K562 treated with DMSO at 1 percent for 12 hours (cell line): Measurements from ENCODE around the gene AP4M1. TPM values are rescaled to one million over a fixed set of nuclear protein-coding genes. Genes with fewer than 3 reads are reported as not detected.

Experiments used
- total RNA-seq: library from RNA; unstranded; fragments of 300-600 nt; gene quantifications from 2 replicates; pipeline ENCODE4 v1.2.3, GENCODE V29; 2022; ENCODE audit not compliant: insufficient read depth

Gene AP4M1, protein sequence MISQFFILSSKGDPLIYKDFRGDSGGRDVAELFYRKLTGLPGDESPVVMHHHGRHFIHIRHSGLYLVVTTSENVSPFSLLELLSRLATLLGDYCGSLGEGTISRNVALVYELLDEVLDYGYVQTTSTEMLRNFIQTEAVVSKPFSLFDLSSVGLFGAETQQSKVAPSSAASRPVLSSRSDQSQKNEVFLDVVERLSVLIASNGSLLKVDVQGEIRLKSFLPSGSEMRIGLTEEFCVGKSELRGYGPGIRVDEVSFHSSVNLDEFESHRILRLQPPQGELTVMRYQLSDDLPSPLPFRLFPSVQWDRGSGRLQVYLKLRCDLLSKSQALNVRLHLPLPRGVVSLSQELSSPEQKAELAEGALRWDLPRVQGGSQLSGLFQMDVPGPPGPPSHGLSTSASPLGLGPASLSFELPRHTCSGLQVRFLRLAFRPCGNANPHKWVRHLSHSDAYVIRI
- 17.2 and 19.9 TPM in 2 replicates for total RNA-seq

DNA sequence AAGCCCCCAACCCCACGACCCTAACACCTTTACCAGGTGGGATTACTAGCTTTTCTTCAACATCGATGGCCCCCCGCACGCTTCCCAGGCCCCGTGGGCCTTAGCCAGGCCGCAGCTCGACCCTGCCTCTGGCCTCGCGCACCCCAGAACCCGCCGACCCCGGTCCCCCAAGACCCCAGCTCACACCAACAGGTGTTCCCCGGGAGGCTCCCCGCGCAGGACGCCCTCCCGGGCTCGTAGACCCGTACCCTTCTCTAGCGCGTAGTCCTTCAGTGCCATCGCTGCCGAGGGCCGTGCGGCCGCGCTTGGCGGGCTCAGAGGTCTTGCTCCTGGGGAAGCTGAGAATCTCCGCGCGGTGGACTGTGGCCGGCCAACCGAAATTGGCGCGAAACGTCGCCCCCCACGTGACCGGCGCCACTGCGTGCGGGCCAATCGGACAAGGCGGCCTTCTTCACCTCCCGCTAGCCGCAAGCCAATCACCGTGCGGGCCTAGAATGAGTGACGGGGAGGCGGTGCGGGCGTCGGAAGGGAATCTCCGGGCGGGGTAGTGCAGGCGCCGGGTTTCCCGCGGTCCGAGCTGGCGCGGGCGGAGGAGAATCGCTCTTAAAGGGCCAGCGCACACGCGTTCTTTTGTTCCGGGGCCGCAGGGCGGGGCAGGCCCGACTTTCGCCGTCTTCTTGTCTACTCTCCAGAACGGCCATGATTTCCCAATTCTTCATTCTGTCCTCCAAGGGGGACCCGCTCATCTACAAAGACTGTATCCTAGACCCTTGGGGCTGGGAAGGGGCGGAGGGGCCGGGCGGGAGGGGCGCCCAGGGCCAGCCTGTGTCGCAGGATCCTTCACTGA, at the start of gene AP4M1, which contains the start of gene MCM7:
Gene AP4M1, plus strand, starts transcription at position 628 of the 847 bp plus-strand sequence. Its CDS starts 72 bp downstream, at position 700.
Gene MCM7, minus strand, starts transcription at position 382 of the 847 bp plus-strand sequence. Its CDS starts 103 bp downstream, at position 279.

DNA sequence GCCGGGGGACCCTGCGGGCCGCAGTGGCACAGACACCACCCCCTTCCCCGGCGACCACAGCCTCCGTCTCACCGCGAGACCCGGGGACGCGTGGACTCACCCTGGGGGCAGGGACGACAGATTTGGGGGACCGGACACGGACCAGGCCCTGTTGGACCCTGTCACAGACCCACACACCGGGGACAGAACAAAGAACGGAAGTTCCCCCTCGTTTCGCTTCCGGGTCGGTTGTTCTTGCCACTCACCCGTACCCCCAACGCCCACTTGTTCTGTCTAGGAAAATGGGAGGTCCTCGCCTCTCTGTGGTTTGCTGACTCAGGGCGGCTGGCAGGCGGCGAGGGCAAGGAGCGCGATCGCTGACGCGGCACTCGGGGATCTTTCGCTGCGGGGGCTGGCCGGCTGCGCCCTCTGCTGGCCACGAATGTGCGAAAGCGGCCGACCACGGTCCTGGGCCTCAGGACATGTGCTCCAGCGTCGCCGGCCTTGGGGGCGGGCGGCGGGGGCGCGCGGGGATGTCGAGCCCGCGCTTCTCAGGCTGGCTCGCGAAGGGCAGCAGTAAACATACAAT, 19.8 kb upstream of the AP4M1 start, which contains the start of gene ZNF3:
Gene ZNF3, minus strand, starts transcription at position 189 of the 568 bp plus-strand sequence. CDS start 4,366 bp downstream, outside the sequence.

DNA sequence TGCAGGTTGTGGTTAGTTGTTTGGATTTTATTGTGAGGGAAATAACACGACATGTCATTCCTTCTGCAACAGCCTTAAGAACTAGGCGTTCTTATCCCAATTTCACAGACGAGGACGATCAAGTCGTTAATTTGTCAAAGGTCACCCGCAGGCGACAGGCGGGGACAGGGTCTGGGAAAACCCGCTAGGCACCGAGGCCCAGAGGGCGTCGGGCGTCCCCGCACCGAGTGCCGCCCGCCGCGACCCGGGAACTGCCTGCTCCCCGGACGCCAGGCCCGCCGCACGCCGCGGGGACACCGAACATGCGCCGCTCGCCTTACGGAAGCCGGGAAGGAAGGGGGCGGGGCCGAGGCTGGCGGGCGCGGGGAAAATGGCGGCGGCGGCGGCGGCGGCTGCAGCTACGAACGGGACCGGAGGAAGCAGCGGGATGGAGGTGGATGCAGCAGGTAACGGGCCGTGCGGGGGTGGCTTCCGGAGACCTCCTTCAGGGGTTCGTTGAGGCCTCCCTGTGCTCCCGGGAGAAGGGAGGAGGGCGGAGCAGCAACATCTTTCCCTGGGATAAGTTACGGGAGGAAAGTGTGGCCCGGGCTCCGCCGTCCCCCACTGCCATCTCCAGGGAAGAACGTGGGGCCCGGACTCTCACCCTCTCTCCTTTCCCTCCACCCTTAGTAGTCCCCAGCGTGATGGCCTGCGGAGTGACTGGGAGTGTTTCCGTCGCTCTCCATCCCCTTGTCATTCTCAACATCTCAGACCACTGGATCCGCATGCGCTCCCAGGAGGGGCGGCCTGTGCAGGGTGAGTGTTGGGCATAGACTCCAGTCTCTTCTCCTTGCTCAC, 12.6 kb upstream of the AP4M1 start, which contains the start of gene COPS6:
Gene COPS6, plus strand, starts transcription at position 349 of the 837 bp plus-strand sequence. Its CDS starts 22 bp downstream, at position 371.

DNA sequence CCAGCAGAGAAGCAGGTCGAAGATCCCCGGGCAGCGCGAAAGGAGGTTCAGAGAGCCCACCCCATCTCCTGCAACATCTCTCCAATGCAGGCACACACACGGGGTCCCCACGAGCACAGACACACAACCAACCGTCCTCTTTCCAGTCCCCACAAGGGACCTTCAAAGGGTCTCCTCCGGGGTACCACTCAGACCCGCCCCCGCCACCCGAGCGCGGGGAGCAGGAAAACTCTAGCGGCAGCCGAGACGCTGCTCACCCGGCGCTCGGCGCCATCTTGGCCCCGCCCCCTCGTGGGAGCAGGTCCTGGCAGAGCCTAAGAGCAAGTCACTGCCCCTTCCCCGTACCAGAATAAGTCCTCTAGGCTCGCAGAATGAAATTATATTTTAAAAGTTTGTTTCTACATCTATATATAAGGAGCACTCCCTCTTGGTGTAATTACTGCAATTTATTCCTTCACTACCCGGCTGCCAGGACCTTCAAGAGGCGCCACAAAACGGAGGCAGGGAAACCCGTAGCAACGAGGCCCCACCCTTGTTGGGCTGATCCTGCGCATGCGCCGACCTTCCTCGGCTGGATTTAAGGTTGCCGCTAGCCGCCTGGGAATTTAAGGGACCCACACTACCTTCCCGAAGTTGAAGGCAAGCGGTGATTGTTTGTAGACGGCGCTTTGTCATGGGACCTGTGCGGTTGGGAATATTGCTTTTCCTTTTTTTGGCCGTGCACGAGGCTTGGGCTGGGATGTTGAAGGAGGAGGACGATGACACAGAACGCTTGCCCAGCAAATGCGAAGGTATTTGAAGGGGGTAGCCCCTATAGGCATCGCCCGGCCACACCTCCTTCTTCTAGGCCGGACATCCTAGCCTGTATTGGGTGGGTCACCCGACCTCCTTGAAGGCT, 17.9 kb downstream of the AP4M1 start, which contains the start of the genes CNPY4 and TAF6:
Gene CNPY4, plus strand, starts transcription at position 563 of the 898 bp plus-strand sequence. Its CDS starts 111 bp downstream, at position 674.
Gene TAF6, minus strand, starts transcription at position 287 of the 898 bp plus-strand sequence. CDS start 5,149 bp downstream, outside the sequence.

DNA sequence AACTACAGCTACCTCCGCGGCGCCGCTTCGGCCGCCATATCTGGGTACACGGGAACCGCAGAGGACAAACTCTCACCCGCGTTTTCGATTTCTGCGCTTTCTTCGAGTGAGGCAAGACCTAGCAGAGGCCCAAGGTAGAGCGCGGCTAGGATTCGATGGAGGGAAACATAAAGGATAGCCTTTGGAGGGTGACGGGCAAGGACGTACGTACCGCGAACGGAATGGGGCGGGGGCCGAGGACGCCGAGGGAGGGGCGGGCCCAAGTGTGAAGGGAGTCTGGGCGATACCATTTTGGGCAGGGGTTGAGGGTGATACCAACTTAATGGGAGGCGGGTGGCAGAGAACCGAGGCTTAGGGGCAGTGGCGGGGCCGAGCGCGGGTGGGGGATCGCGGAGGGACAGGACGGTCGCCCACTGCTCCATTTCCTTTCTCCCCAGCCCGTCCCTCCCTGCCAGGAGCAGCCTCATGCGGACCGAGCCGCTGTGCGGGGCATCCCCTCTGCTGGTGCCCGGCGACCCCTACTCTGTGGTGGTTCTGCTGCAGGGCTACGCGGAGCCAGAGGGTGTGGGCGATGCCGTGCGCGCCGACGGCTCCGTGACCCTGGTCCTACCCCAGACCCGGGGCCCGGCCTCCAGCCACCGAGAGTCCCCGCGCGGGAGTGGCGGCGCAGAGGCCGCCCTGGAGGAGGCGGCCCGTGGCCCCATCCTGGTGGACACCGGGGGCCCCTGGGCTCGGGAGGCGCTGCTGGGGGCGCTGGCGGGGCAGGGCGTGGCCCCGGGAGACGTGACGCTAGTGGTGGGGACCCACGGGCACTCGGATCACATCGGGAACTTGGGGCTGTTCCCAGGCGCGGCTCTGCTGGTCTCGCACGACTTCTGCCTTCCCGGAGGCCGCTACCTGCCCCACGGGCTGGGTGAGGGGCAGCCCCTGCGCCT, 25.8 kb downstream of the AP4M1 start, which contains the start of gene MBLAC1:
Gene MBLAC1, plus strand, starts transcription at position 37 of the 935 bp plus-strand sequence. Its CDS starts 429 bp downstream, at position 466.

DNA sequence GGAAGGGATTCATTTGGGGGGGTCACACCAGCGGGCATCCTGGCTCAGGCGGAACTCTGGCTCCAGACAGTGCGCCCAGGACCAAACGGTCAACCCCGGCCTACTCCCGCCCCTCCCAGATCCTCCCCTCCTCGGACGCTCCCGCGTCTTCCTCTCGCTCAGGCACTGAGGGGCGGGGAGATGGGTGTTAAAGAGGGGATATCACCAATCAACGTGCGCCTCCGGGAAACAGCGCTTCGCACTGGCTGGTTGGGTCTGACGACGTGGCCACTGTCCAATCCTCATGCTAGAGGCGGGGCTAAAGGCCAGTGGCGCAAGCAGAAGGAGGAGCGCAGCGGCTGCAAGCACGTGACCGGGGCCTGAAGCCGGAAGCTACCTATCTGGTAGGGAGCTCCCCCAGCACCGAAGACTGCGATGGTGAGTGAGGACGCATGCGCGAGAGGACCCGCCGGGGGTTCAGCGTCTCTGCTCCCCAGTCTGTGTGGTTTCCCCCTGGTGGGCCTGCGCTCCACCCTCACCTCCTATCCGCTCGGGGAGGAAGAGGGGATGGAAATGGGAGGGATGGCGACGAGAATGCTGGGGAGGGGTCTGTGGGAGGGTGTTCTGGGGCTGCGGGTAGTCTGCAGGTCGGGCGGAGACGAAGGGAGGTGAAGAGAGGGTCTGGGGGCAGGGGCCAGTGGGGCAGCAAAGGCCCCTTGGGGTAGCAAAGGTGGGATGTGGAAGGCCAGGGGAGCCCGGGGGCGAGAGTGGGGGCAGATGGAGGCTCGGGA, 47.3 kb downstream of the AP4M1 start, which contains the start of gene LAMTOR4:
Gene LAMTOR4, plus strand, starts transcription at position 360 of the 770 bp plus-strand sequence. Its CDS starts 55 bp downstream, at position 415.

Other genes with a start within 250 kb of the AP4M1 start
- not detected in 2 replicates for gene OR2AE1, start 224.6 kb upstream of the AP4M1 start, total RNA-seq
- 22.1 and 47.3 TPM in 2 replicates for gene TRIM4, start 182.1 kb upstream of the AP4M1 start, total RNA-seq
- not detected in 2 replicates for gene GJC3, start 172.0 kb upstream of the AP4M1 start, total RNA-seq
- gene AZGP1, start 125.6 kb upstream of the AP4M1 start, total RNA-seq: not detected in 2 replicates
- 7.7 and 24.0 TPM in 2 replicates for gene ZKSCAN1, start 86.0 kb upstream of the AP4M1 start, total RNA-seq
- 8.9 and 17.0 TPM in 2 replicates for gene ZSCAN21, start 51.9 kb upstream of the AP4M1 start, total RNA-seq
- gene ZNF3, start 19.9 kb upstream of the AP4M1 start, total RNA-seq: 20.8 and 32.0 TPM in 2 replicates
- 137 and 153 TPM in 2 replicates for gene COPS6, start 12.7 kb upstream of the AP4M1 start, total RNA-seq
- gene MCM7, start 246 bp upstream of the AP4M1 start, total RNA-seq: 428 and 455 TPM in 2 replicates
- gene TAF6, start 17.7 kb downstream of the AP4M1 start, total RNA-seq: 54.3 and 104 TPM in 2 replicates
- gene CNPY4, start 18.0 kb downstream of the AP4M1 start, total RNA-seq: 9.2 and 11.9 TPM in 2 replicates
- 4.0 and 6.1 TPM in 2 replicates for gene MBLAC1, start 25.3 kb downstream of the AP4M1 start, total RNA-seq
- gene LAMTOR4, start 47.3 kb downstream of the AP4M1 start, total RNA-seq: 285 and 449 TPM in 2 replicates
- gene TRAPPC14, start 57.1 kb downstream of the AP4M1 start, total RNA-seq: 36.9 and 43.3 TPM in 2 replicates
- gene GAL3ST4, start 67.0 kb downstream of the AP4M1 start, total RNA-seq: 5.9 and 6.2 TPM in 2 replicates
- gene GPC2, start 75.7 kb downstream of the AP4M1 start, total RNA-seq: 0.52 and 6.1 TPM in 2 replicates
- gene STAG3, start 76.3 kb downstream of the AP4M1 start, total RNA-seq: 3.4 and 9.1 TPM in 2 replicates
- not detected in 2 replicates for gene PVRIG, start 118.3 kb downstream of the AP4M1 start, total RNA-seq
- 3.3 and 5.8 TPM in 2 replicates for gene SPDYE3, start 206.1 kb downstream of the AP4M1 start, total RNA-seq